Measurements from ENCODE around the gene TMEM131.
"Not testable (repeated sequence)": the region's sequence is repeated elsewhere in the genome, so short reads cannot be mapped to it uniquely, and the experiment has no call there.

DNA sequence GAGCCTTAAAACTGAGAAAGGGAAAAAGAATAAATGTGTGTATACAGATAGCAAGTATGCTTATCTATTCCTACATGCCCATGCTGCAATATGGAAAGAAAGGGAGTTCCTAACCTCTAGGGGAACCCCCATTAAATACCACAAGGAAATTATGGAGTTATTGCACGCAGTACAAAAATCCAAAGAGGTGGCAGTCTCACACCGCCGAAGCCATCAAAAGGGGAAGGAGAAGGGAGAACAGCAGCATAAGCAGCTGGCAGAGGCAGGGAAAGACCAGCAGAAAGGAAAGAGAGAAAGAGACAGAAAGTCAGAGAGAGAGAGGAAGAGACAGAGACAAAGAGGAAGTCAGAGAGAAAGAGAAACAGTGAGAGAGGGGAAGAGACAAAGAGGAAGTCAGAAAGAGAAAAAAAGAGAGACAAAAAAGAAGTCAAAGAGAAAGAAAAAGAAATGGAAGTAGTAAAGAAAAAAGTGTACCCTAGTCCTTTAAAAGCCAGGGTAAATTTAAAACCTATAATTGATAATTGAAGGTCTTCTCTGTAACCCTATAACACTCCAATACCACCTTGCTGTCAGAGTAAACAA lies 169.4 kb downstream of the TMEM131 start:
- TF ChIP-seq, protein P1, sequence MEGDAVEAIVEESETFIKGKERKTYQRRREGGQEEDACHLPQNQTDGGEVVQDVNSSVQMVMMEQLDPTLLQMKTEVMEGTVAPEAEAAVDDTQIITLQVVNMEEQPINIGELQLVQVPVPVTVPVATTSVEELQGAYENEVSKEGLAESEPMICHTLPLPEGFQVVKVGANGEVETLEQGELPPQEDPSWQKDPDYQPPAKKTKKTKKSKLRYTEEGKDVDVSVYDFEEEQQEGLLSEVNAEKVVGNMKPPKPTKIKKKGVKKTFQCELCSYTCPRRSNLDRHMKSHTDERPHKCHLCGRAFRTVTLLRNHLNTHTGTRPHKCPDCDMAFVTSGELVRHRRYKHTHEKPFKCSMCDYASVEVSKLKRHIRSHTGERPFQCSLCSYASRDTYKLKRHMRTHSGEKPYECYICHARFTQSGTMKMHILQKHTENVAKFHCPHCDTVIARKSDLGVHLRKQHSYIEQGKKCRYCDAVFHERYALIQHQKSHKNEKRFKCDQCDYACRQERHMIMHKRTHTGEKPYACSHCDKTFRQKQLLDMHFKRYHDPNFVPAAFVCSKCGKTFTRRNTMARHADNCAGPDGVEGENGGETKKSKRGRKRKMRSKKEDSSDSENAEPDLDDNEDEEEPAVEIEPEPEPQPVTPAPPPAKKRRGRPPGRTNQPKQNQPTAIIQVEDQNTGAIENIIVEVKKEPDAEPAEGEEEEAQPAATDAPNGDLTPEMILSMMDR (conservative IDR thresholded peaks at IDR 0.05; ENCODE audit: low read length) = not testable (repeated sequence)
- TF ChIP-seq EZH2phosphoT487 (IDR thresholded peaks at IDR 0.05; ENCODE audit: borderline replicate concordance, low read depth, low read length) = not testable (repeated sequence)
